Activated T-cell treated with anti-CD3 and anti-CD28 coated beads for 1 hour (primary cell): Measurements from ENCODE around the gene FAF1.

Experiments used
- DNase-seq: peaks from one replicate; pipeline ENCODE4 v3.0.0-alpha.2; 2020; ENCODE audit warnings: low read depth

The FAF1 gene

GRCh38 chr1:50978144-50978851 is 18.2 kb upstream of the FAF1 start:
- DNase-seq: no peak

- DNase-seq: no peak
These were observed 17.6 kb upstream of the FAF1 start for GRCh38 chr1:50977575-50978143.

- DNase-seq: no peak
These were observed 17.0 kb upstream of the FAF1 start for GRCh38 chr1:50976890-50977574.

- DNase-seq: no peak
These were observed 16.2 kb upstream of the FAF1 start for GRCh38 chr1:50976111-50976889.

GRCh38 chr1:50975436-50975835 is 15.4 kb upstream of the FAF1 start:
- no peak for DNase-seq

- no peak for DNase-seq
These were observed 14.5 kb upstream of the FAF1 start for GRCh38 chr1:50974618-50974935.

GRCh38 chr1:50973875-50974617 is 14.0 kb upstream of the FAF1 start:
- DNase-seq: no peak

GRCh38 chr1:50973255-50973654 is 13.2 kb upstream of the FAF1 start:
- DNase-seq: no peak

- DNase-seq: no peak
These were observed 12.7 kb upstream of the FAF1 start for GRCh38 chr1:50972766-50973165.

GRCh38 chr1:50971748-50972305 is 11.8 kb upstream of the FAF1 start:
- no peak for DNase-seq

- no peak for DNase-seq
These were observed 11.0 kb upstream of the FAF1 start for GRCh38 chr1:50970931-50971582.

- no peak for DNase-seq
These were observed 10.4 kb upstream of the FAF1 start for GRCh38 chr1:50970509-50970887.

GRCh38 chr1:50969611-50970508 is 9.8 kb upstream of the FAF1 start, which contains the start of gene CDKN2C:
Gene CDKN2C, plus strand, starts transcription at chr1:50970245. Its CDS starts 124 bp downstream, at chr1:50970369.
- DNase-seq: peak; percentile 25

GRCh38 chr1:50968821-50969610 is 8.9 kb upstream of the FAF1 start:
- DNase-seq: peak; percentile 11

- DNase-seq: peak; percentile 72
These were observed 8.2 kb upstream of the FAF1 start for GRCh38 chr1:50968158-50968820.

GRCh38 chr1:50967416-50968157 is 7.5 kb upstream of the FAF1 start:
- no peak for DNase-seq

- no peak for DNase-seq
These were observed 6.9 kb upstream of the FAF1 start for GRCh38 chr1:50966991-50967390.

- no peak for DNase-seq
These were observed 4.8 kb upstream of the FAF1 start for GRCh38 chr1:50964863-50965262.
